RWPE2 (cell line): ENCODE measurements around the gene PLXNC1.

Source experiments
- ATAC-seq: fragments of 200-7000 bp; cut with Tn5 transposase; 3 replicates; pipeline ENCODE4 v1.9.1; 2021; ENCODE audit warnings: low read depth
- DNase-seq: peaks from one replicate; pipeline ENCODE4 v3.0.0-alpha.2; 2020; ENCODE audit warnings: low spot score
- H3K27ac ChIP-seq: fragments of 450-650 bp; 2 replicates; pipeline ENCODE4 v1.5.1; 2017; ENCODE audit warnings: mild to moderate bottlenecking; ENCODE audit not compliant: poor library complexity, severe bottlenecking
- H3K27me3 ChIP-seq: fragments of 250-450 bp; sonication (Bioruptor Pico); 2 replicates; pipeline ENCODE4 v1.5.1; 2021; ENCODE audit warnings: mild to moderate bottlenecking, moderate library complexity; ENCODE audit not compliant: insufficient read depth, poor library complexity, severe bottlenecking
- H3K36me3 ChIP-seq: fragments of 250-450 bp; sonication (Bioruptor Pico); 2 replicates; pipeline ENCODE4 v1.5.1; 2020; ENCODE audit warnings: low read depth, mild to moderate bottlenecking, moderate library complexity
- H3K4me1 ChIP-seq: fragments of 250-450 bp; sonication (Bioruptor Pico); 2 replicates; pipeline ENCODE4 v1.5.1; 2021; ENCODE audit warnings: mild to moderate bottlenecking, moderate library complexity; ENCODE audit not compliant: insufficient read depth, poor library complexity, severe bottlenecking
- H3K4me3 ChIP-seq: fragments of 250-450 bp; sonication (Bioruptor Pico); 2 replicates; pipeline ENCODE4 v1.5.1; 2021; ENCODE audit warnings: mild to moderate bottlenecking, moderate library complexity; ENCODE audit not compliant: severe bottlenecking
- H3K9me3 ChIP-seq: fragments of 250-450 bp; sonication (Bioruptor Pico); 2 replicates; pipeline ENCODE4 v1.5.1; 2021; ENCODE audit warnings: mild to moderate bottlenecking, moderate library complexity; ENCODE audit not compliant: severe bottlenecking
- TF ChIP-seq, protein P1 (sequence below): fragments of 450-650 bp; IDR thresholded peaks from one replicate; pipeline ENCODE4 v1.5.1; 2017; ENCODE audit warnings: mild to moderate bottlenecking, moderate library complexity; ENCODE audit not compliant: poor library complexity, severe bottlenecking

Gene PLXNC1

DNA sequence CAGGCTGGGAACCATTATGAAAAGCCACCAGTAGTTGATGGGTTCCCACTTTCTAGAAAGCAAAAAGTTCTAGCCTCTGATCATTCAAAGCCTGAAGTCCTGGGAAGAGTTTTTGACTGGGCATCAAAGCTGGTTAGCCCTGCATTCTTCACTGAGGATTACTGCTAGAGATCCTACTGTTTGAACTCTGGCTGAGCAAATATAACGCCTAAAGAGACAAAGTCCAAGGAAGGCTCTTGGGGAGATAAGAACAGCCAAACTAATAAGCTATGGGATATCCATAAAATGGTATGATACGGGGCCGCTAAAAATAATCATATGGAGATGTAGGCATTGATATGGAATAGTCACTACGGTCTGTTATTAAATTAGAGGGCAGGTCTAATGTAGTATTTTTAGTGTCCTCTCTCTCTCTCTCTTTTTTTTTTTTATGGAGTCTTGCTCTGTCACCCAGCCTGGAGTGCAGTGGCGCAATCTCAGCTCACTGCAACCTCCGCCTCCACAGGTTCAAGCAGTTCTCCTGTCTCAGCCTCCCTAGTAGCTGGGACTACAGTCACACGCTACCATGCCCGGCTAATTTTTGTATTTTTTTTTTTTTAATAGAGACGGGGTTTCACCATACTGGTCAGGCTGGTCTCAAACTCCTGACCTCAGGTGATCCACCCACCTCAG, 35.5 kb downstream of the PLXNC1 start:
- peaks cover 8% of the 10 kb centered on the region for H3K4me1 ChIP-seq
- H3K27me3 ChIP-seq, result no peaks in the 10 kb centered on the region
- H3K27ac ChIP-seq, result no peak overlapping the region
- no peak overlapping the region for H3K4me3 ChIP-seq
- no peaks in the 10 kb centered on the region for H3K9me3 ChIP-seq
- no peaks in the 10 kb centered on the region for H3K36me3 ChIP-seq
- TF ChIP-seq, protein P1, sequence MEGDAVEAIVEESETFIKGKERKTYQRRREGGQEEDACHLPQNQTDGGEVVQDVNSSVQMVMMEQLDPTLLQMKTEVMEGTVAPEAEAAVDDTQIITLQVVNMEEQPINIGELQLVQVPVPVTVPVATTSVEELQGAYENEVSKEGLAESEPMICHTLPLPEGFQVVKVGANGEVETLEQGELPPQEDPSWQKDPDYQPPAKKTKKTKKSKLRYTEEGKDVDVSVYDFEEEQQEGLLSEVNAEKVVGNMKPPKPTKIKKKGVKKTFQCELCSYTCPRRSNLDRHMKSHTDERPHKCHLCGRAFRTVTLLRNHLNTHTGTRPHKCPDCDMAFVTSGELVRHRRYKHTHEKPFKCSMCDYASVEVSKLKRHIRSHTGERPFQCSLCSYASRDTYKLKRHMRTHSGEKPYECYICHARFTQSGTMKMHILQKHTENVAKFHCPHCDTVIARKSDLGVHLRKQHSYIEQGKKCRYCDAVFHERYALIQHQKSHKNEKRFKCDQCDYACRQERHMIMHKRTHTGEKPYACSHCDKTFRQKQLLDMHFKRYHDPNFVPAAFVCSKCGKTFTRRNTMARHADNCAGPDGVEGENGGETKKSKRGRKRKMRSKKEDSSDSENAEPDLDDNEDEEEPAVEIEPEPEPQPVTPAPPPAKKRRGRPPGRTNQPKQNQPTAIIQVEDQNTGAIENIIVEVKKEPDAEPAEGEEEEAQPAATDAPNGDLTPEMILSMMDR, result no peak
- ATAC-seq (no peak), DNase-seq (no peak)

DNA sequence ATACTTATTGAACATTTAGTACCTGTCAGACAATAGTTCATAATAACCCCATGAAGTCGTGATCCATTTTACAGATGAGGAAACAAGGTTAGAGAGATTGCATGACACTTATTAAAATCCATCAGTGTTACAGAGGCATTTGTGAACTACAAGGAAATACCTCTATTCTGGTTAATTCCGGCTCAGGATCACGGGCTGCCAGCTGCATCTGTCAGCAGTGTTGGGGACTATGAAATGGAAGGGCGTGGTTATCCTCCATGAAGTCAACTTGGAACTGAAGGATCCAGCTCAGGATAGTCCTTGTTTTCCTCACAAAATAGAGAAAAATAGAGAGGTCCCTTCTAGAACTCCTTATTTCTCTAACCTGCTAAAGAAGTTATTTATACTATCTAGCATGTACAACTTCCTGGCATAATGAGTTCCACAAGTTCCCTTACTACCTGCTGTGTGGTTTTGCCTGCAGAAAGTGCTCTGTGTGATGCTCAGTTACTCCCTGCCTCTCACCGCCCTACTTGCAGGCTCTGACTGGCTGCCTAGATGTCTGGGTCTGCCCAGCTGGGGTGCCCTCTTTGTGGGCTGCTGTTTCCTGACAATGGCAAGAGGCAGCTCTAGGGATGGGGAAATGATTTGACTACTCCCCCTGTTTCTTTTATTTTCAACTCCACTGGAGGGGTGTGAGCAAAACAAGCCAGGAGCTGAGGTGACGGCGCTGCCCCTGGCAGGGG, 36.8 kb downstream of the PLXNC1 start:
- TF ChIP-seq, protein P1, result no peak
- Histone ChIP-seq H3K36me3 (no peaks in the 10 kb centered on the region), H3K9me3 (no peaks in the 10 kb centered on the region), H3K4me1 (peaks cover 8% of the 10 kb centered on the region), H3K4me3 (no peak overlapping the region), H3K27ac (no peak overlapping the region), H3K27me3 (no peaks in the 10 kb centered on the region)
- DNase-seq, result no peak
- ATAC-seq, result no peak

DNA sequence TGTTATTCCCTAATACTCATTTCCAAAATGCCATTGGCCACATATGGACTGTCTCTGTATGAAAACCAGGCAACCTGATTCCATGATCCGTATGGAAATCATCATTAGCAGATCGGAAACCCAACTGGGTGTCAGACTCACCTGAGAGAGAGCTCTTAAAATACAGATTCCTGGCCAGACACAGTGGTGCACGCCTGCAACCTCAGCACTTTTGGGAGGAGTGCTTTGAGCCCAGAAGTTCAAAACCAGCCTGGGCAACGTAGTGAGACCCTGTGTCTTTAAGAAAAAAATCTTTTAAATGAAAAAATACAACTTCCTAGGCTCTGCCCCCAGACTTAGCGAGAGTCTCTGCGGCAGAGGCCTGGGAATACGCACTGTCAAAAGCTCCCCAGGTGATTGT, 37.4 kb downstream of the PLXNC1 start:
- H3K27ac ChIP-seq, result no peak overlapping the region
- H3K4me1 ChIP-seq, result peaks cover 1% of the 10 kb centered on the region
- no peak overlapping the region for H3K4me3 ChIP-seq
- ATAC-seq, result no peak
- H3K36me3 ChIP-seq, result no peaks in the 10 kb centered on the region
- TF ChIP-seq, protein P1, result no peak
- no peaks in the 10 kb centered on the region for H3K27me3 ChIP-seq
- DNase-seq, result no peak
- no peaks in the 10 kb centered on the region for H3K9me3 ChIP-seq

DNA sequence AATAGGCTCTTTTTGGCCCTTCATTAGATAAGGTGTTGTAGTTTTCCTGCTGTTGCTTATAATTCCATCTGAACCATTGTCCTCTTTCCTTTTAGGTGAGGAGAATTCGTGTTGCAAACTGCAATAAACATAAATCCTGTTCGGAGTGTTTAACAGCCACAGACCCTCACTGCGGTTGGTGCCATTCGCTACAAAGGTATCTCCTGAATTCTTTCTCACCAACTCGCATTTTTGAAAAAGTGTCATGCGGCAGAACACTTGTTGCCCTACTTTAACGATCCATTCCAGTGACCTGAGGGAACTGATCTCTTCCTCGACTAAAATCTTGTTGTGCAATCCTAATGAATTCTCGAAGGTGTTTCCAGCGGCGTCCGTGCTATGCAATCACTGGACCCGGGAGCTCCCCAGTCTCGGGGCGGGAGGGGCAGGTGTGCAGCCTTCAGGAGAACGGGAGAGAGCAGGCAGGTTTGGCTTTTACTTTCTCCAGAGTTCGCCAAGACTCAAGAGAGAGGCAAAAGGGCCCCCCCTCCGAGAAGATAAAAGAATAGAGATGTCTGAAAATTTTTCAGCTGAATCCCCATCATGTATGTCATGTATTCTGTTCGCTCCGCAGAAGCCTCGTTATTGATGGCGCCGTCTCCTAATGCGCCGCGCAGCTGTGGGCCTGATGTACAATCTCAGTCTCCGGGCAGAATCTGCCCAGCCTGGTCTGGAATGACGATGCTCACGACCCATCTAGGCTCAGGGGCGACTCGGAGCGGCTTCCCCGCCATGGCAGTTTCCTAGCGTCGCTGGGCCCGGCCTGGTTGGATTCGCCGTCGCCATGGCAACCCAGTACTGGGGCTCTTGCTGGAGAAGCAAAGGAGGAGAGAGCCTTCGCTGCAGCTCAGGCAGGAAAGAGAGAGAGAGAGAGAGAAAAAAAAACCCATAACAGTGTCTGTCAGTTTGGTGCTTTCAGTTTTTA, 38.2 kb downstream of the PLXNC1 start:
- H3K36me3 ChIP-seq, result no peaks in the 10 kb centered on the region
- H3K4me3 ChIP-seq, result peak overlapping the region; percentile 8
- H3K27me3 ChIP-seq, result no peaks in the 10 kb centered on the region
- ATAC-seq (no peak; the same call in 2 of the 3 replicates), DNase-seq (no peak)
- TF ChIP-seq, protein P1, result no peak
- H3K27ac ChIP-seq, result no peak overlapping the region
- H3K9me3 ChIP-seq, result no peaks in the 10 kb centered on the region
- H3K4me1 ChIP-seq, result no peaks in the 10 kb centered on the region
